Left kidney (tissue), 2 donors: ENCODE results near the gene SLMAP. TPM values are rescaled to one million over a fixed set of nuclear protein-coding genes. Genes with fewer than 3 reads are reported as not detected.

ENCODE experiments used
- DNase-seq: peaks from one replicate; pipeline ENCODE4 v3.0.0-alpha.2; 2013
- polyA plus RNA-seq: library from polyadenylated mRNA; unstranded; fragments of 120-200 nt; gene quantifications from one replicate; pipeline ENCODE4 v1.2.1, GENCODE V29; 2013; ENCODE audit not compliant: insufficient read length

SLMAP gene
- polyA plus RNA-seq, 1 donor = 59.4 TPM

DNA sequence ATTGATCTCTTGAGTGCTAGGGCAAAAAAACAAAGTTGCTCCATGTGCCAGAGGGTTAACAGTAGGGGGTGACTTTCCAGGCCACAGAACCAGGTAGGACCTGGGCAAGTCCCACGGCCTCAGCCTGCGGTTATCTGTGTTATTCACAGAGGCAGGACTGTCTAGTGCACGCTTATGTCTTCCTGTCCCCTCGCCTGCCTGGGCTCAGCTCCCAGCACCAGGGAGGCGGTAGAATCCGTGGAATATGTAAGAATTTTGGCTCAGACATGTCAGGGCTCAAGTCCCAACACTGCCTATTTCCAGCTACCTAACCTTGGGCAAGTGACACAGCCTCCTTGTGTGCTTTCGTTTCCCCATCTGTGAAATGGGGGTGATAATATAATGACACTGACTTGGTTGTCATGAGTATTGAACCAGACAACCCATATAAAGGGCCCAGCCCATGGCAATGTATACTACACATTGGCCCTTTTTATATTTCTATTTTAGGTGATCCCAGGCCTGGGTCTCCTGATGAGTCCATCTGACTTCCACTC, 207.8 kb downstream of the SLMAP start:
- DNase-seq = no peak

DNA sequence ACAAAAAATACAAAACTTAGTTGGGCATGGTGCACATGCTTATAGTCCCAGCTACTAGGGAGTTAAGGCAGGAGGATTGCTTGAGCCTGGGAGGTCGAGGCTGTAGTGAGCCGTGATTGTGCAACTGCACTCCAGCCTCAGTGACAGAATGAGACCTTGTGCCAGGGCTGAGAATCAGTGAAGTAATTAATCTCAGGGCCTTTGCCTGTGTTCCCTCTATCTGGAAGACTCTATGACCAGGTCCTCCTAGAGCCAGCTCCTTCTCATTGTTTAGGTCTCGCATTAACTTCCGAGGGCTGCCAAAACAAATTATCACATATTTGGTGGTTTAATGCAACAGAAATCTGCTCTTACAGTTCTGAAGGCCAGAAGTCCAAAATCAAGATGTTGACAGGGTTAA, 210.7 kb downstream of the SLMAP start:
- no peak for DNase-seq

DNA sequence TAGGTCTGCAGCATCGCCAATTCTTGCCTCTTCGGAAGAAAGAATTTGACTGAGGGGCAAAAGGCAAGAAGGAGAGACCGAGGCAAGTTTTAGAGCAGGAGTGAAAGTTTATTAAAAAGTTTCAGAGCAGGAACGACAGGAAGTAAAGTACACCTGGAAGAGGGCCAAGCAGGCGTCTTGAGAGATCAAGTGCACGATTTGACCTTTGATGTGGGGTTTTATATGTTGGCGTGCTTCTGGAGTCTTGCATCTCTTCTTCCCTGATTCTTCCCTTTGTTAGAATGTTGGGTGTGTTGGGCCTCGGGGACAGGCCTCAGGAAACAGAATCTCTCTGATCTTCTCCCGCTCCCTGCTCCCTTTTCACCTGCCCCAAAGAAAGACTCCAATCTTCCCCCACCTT, 211.5 kb downstream of the SLMAP start:
- no peak for DNase-seq

DNA sequence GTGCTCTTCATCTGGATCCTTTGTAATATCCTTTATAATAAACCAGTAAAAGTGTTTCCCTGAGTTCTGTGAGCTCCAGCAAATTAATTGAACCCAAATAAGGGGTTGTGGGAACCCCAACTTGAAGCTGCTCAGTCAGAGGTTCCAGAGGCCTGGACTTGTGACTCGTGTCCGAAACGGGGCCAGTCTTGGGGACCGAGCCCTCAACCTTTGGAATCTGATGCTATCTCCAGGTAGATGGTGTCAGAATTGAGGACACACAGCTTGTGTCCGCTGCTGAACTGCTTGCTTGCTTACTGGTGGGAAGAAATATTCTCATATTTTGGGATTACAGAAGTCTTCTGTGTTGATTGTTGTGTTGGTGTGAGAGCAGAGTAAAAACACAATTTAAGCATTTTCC, 212.4 kb downstream of the SLMAP start:
- DNase-seq = no peak

DNA sequence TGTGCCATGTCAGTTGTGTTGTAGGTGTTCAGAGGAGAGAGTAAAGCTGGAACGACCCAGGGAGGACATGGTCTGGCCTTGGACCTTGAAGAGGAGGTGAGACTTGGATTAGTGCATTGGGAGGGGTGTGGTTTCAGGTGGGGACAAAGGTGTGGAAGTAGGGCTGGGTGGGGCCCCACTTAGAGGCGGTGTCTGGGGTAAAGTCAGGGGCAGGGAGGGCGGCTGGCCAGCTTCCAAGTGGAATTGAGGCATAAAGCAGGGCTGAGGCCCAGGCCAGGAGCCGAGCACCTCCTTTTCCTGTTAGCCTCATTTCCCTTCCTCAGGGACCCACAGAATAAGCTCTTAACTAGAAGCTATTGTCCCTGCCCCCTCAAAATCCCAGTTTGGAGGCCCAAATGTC, 215.9 kb downstream of the SLMAP start:
- no peak for DNase-seq

DNA sequence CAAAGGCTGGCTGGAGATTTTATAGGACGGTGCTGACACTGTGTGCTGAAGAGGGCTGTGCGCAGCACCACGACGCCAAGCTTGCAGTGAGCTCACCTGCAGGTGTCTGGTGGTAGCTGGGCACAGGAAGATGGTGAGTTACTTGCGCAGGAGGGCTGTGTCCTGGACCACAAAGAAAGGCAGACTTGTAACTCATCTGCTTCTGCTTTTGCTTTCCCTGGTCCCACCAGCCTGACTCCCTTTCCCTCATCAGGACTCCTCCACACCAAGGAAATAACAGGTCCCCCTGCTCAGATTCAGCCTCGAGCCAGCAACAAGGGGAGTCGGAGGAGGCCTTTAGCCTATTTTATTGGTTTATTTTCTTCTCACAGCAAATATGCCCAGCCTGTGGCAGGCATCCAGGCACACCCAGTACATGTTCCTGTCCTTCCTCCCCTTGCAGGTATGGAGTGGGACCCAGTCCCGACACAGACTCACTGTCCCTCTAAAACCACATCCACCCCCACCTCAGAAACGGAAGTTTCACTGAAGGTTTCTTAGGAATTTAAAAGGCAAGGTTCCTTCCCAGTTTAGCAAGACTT, 216.5 kb downstream of the SLMAP start:
- no peak for DNase-seq

DNA sequence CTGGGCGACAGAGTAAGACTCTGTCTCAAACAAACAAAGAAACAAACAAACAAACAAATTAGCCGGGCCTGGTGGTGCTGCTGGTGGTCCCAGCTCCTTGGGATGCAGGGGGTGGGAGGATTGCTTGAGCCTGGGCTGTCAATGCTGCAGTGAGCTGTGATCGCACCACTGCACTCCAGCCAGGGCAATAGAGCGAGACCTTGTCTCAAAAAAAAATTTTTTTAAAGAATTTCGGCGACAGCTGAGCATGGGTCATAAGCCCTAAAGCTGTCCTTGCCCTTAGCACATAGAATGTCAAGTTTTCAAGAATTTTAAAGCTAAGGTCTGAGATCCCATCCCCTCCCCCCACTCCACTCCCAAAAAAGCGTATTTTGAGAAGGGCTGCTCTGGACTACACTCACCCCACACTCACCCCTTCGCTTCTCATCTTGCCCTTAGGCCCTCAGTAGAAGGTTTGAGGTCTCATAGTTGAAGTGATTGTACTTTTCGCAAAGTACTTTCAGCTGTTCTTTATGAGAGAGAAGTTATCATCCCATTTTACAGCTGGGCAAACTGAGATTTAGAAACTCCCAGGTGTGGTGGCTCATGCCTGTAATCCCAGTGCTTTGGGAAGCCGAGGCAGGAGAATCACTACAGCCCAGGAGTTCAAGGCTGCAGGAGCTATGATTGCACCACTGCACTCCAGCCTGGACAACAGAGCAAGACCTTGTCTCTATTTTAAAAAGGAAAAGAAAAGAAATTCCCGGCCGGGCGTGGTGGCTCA, 217.8 kb downstream of the SLMAP start:
- no peak for DNase-seq

GRCh38 chr3:57974796-57975388, 218.8 kb downstream of the SLMAP start:
- DNase-seq = no peak

DNA sequence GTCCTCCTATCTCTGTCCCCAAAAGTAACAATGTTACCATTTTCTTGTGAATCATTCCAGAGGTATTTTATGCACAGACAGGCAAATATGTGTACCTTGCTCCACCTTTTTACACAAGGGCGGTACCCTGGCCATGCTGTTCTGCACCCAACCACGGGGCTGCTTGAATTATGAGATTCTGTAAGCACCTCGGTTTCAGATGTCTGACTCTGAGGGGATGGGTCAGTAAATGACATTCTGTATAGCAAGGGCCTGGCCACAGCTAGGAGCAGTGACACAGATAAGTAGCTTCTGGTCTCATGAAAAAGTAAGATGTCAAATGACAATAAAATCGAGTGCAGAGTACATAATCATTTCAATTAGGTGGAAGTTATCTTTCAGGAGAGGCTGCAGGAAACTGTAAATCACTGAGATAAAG, 221.7 kb downstream of the SLMAP start:
- DNase-seq = no peak

- no peak for DNase-seq
Observed at GRCh38 chr3:57978316-57978715, 222.2 kb downstream of the SLMAP start.

Other genes starting within 250 kb of the SLMAP start
- 3.0 TPM for gene DNAH12, start 212.0 kb upstream of the SLMAP start, polyA plus RNA-seq
- gene PDE12, start 200.0 kb upstream of the SLMAP start, polyA plus RNA-seq = 14.3 TPM
- gene ARF4, start 159.0 kb upstream of the SLMAP start, polyA plus RNA-seq = 240 TPM
- gene DENND6A, start 63.2 kb upstream of the SLMAP start, polyA plus RNA-seq = 41.0 TPM